ENCODE data around the gene GNG4. TPM values are rescaled to one million over a fixed set of nuclear protein-coding genes. Genes with fewer than 3 reads are reported as not detected.

GNG4 gene
- 0.21 TPM for polyA plus RNA-seq (2012; ENCODE audit: low read depth, missing spikeins)

- FAIRE-seq (no peak), DNase-seq (ENCODE audit: insufficient read length, low spot score) (peak; percentile 56)
- no peak for TF ChIP-seq SPI1 (IDR thresholded peaks at IDR 0.05; ENCODE audit: low read depth, low read length)
- TF ChIP-seq POU2F2 (IDR thresholded peaks at IDR 0.05; ENCODE audit: low read depth, low read length) = no peak
- TF ChIP-seq PAX5 (IDR thresholded peaks at IDR 0.05; ENCODE audit: insufficient read depth, low read length, severe bottlenecking) = no peak
- TF ChIP-seq TAF1 (IDR thresholded peaks at IDR 0.05; ENCODE audit: low read depth, low read length) = no peak
- TF ChIP-seq POLR2A (IDR thresholded peaks at IDR 0.05; ENCODE audit: low read depth, low read length) = no peak
Measured at GRCh38 chr1:235649368-235650163, at the start of gene GNG4. Gene GNG4, minus strand, starts transcription at chr1:235649784. Its CDS starts 65,946 bp downstream, at chr1:235583838.

- DNase-seq (ENCODE audit: insufficient read length, low spot score) (no peak), FAIRE-seq (no peak)
- TF ChIP-seq POLR2A (IDR thresholded peaks at IDR 0.05; ENCODE audit: low read depth, low read length) = no peak
- no peak for TF ChIP-seq POLR2AphosphoS5 (IDR thresholded peaks at IDR 0.05; ENCODE audit: low read depth, low read length)
- no peak for TF ChIP-seq POU2F2 (IDR thresholded peaks at IDR 0.05; ENCODE audit: low read depth, low read length)
- TF ChIP-seq TAF1 (IDR thresholded peaks at IDR 0.05; ENCODE audit: low read depth, low read length) = no peak
- TF ChIP-seq PAX5 (IDR thresholded peaks at IDR 0.05; ENCODE audit: insufficient read depth, low read length, severe bottlenecking) = no peak
Measured at GRCh38 chr1:235697508-235697907, 47.9 kb upstream of the GNG4 start.

GRCh38 chr1:235689356-235689755, 39.8 kb upstream of the GNG4 start:
- no peak for TF ChIP-seq SPI1 (IDR thresholded peaks at IDR 0.05; ENCODE audit: low read depth, low read length)
- no peak for TF ChIP-seq POLR2A (IDR thresholded peaks at IDR 0.05; ENCODE audit: low read depth, low read length)
- no peak for TF ChIP-seq TAF1 (IDR thresholded peaks at IDR 0.05; ENCODE audit: low read depth, low read length)
- no peak for TF ChIP-seq POLR2AphosphoS5 (IDR thresholded peaks at IDR 0.05; ENCODE audit: low read depth, low read length)
- TF ChIP-seq POU2F2 (IDR thresholded peaks at IDR 0.05; ENCODE audit: low read depth, low read length) = no peak
- TF ChIP-seq PAX5 (IDR thresholded peaks at IDR 0.05; ENCODE audit: insufficient read depth, low read length, severe bottlenecking) = no peak
- FAIRE-seq = no peak

DNA sequence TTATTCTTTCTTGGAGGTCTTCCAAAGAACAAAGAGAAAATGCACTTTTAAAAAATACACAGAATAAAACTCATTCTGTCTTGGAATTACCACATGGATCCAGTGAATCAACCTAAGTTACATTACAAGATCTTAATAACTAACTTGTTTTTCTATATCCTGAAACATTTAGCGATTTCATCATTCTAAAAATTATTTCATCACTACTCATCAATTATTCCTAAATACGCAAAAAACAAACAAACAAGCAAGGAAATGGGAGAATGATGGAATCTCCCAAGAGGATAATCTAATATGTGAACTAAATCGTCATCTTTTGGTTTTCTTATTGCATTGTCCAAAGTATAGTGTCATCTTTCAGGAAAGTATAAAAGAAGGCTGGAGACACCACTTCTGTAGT, 38.5 kb upstream of the GNG4 start:
- DNase-seq (ENCODE audit: insufficient read length, low spot score) = no peak
- TF ChIP-seq TAF1 (IDR thresholded peaks at IDR 0.05; ENCODE audit: low read depth, low read length) (no peak), PAX5 (IDR thresholded peaks at IDR 0.05; ENCODE audit: insufficient read depth, low read length, severe bottlenecking) (no peak), POLR2AphosphoS5 (IDR thresholded peaks at IDR 0.05; ENCODE audit: low read depth, low read length) (no peak)
- no peak for FAIRE-seq

More at GRCh38 chr1:235689356-235689755, 39.8 kb upstream of the GNG4 start:
- DNase-seq (ENCODE audit: insufficient read length, low spot score) = no peak

DNA sequence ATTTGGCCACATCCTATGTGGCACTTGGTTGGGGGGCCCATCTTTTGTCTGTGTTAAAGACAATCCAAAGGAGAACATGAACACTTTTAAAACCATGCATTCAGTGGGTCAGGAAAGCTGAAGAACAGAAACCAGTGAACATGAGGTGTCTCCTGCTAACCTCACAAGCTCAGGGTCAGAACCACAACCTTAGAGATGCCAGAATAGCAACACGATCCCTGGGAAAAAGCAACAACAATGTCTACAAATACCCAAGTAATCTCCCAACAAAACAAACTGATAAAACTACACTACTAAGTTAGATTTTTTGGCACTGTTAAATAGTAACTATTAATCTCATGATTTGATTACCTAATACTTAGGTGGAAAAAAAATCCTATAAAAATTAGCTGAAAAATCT, 34.1 kb upstream of the GNG4 start:
- TF ChIP-seq PAX5 (IDR thresholded peaks at IDR 0.05; ENCODE audit: insufficient read depth, low read length, severe bottlenecking) (no peak), SPI1 (IDR thresholded peaks at IDR 0.05; ENCODE audit: low read depth, low read length) (no peak), POU2F2 (IDR thresholded peaks at IDR 0.05; ENCODE audit: low read depth, low read length) (no peak), POLR2A (IDR thresholded peaks at IDR 0.05; ENCODE audit: low read depth, low read length) (no peak), TAF1 (IDR thresholded peaks at IDR 0.05; ENCODE audit: low read depth, low read length) (no peak), POLR2AphosphoS5 (IDR thresholded peaks at IDR 0.05; ENCODE audit: low read depth, low read length) (no peak)
- DNase-seq (ENCODE audit: insufficient read length, low spot score) = no peak
- no peak for FAIRE-seq

DNA sequence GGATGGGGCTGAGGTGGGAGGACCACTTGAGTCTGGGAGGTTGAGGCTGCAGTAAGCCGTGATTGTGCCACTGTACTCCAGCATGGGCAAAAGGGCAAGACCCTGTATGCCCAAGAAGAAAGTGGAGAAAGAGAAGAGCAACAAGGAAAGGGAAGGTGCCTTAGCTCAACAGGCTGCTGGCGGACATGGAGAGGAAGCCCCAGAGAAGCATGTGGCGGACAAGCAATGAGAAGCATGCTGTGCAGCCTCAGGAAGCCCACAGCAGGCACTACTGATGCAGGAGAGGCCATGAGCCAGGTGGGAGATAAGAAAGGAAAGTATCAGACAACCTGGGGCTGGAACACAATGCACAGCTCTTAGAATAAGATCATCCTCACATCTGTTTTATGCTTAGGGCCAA, 32.6 kb upstream of the GNG4 start:
- no peak for TF ChIP-seq TAF1 (IDR thresholded peaks at IDR 0.05; ENCODE audit: low read depth, low read length)
- TF ChIP-seq POLR2AphosphoS5 (IDR thresholded peaks at IDR 0.05; ENCODE audit: low read depth, low read length) = no peak
- TF ChIP-seq POU2F2 (IDR thresholded peaks at IDR 0.05; ENCODE audit: low read depth, low read length) = no peak
- no peak for TF ChIP-seq PAX5 (IDR thresholded peaks at IDR 0.05; ENCODE audit: insufficient read depth, low read length, severe bottlenecking)
- no peak for TF ChIP-seq POLR2A (IDR thresholded peaks at IDR 0.05; ENCODE audit: low read depth, low read length)
- TF ChIP-seq SPI1 (IDR thresholded peaks at IDR 0.05; ENCODE audit: low read depth, low read length) = no peak
- no peak for DNase-seq (ENCODE audit: insufficient read length, low spot score)
- FAIRE-seq = no peak

DNA sequence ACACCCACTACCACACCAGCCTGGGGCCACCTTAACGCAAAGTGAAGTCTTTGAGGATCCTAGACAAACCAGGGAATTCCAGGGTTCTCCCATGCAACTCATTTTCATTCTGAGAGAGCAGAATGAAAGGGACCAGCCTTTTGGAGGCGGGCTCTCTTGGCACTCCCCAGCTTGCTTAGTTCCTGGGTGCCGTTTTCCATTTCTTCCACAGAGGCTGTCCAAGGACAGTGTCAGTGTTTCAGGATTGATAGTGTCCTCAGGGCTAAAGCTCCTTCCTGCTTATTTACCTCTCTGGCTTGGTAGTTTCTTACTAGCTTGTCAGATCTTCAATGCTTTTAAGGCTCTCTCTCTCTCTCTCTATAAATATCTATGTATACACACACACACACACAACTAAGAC, 30.1 kb upstream of the GNG4 start:
- FAIRE-seq = no peak
- no peak for TF ChIP-seq PAX5 (IDR thresholded peaks at IDR 0.05; ENCODE audit: insufficient read depth, low read length, severe bottlenecking)
- no peak for TF ChIP-seq POU2F2 (IDR thresholded peaks at IDR 0.05; ENCODE audit: low read depth, low read length)
- no peak for TF ChIP-seq SPI1 (IDR thresholded peaks at IDR 0.05; ENCODE audit: low read depth, low read length)
- no peak for TF ChIP-seq POLR2AphosphoS5 (IDR thresholded peaks at IDR 0.05; ENCODE audit: low read depth, low read length)
- TF ChIP-seq TAF1 (IDR thresholded peaks at IDR 0.05; ENCODE audit: low read depth, low read length) = no peak
- TF ChIP-seq POLR2A (IDR thresholded peaks at IDR 0.05; ENCODE audit: low read depth, low read length) = no peak
- DNase-seq (ENCODE audit: insufficient read length, low spot score) = no peak

- FAIRE-seq (no peak), DNase-seq (ENCODE audit: insufficient read length, low spot score) (no peak)
- TF ChIP-seq POLR2A (IDR thresholded peaks at IDR 0.05; ENCODE audit: low read depth, low read length) (no peak), POLR2AphosphoS5 (IDR thresholded peaks at IDR 0.05; ENCODE audit: low read depth, low read length) (no peak), SPI1 (IDR thresholded peaks at IDR 0.05; ENCODE audit: low read depth, low read length) (no peak), TAF1 (IDR thresholded peaks at IDR 0.05; ENCODE audit: low read depth, low read length) (no peak), POU2F2 (IDR thresholded peaks at IDR 0.05; ENCODE audit: low read depth, low read length) (no peak), PAX5 (IDR thresholded peaks at IDR 0.05; ENCODE audit: insufficient read depth, low read length, severe bottlenecking) (no peak)
Measured at GRCh38 chr1:235679005-235679404, 29.4 kb upstream of the GNG4 start.

DNA sequence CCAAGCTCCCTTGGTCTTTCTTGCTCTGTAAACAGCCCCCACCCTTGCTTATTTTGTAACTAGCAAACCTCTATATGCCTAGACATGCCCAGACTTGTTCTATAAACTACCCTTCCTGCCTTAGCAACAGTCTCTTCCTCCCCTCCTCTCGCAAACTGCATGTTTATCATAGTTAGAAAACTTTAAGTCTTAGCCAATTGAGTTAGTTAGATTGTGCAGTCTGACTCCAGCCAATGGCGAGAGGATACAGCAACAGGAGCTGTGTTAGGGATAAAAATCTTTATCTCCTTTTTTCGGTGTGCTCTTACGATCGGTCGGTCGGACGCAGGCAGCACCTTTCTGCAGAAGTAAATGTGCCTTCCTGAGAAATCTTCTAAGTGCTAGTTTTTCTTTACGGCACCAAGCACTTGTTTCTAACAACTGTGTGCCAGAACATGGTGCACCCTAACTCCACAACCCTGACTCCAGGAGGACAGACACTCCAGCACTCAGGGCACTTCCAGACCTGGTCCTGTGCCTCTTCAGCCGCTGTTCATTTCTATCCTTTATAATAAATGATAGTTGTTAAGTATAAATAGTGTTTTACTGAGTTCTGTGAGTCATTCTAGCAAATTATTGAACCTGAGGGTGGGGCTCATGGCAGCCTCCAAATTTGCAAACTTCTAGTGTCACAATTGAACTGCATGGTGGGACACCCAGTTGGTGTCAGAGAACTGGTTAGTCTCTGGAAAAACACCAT, 25.7 kb upstream of the GNG4 start:
- TF ChIP-seq SPI1 (IDR thresholded peaks at IDR 0.05; ENCODE audit: low read depth, low read length) (no peak), POLR2A (IDR thresholded peaks at IDR 0.05; ENCODE audit: low read depth, low read length) (no peak), TAF1 (IDR thresholded peaks at IDR 0.05; ENCODE audit: low read depth, low read length) (no peak), PAX5 (IDR thresholded peaks at IDR 0.05; ENCODE audit: insufficient read depth, low read length, severe bottlenecking) (no peak), POLR2AphosphoS5 (IDR thresholded peaks at IDR 0.05; ENCODE audit: low read depth, low read length) (no peak), POU2F2 (IDR thresholded peaks at IDR 0.05; ENCODE audit: low read depth, low read length) (no peak)
- no peak for FAIRE-seq
- no peak for DNase-seq (ENCODE audit: insufficient read length, low spot score)
